ENCODE measurements around the gene AIPL1.

DNA sequence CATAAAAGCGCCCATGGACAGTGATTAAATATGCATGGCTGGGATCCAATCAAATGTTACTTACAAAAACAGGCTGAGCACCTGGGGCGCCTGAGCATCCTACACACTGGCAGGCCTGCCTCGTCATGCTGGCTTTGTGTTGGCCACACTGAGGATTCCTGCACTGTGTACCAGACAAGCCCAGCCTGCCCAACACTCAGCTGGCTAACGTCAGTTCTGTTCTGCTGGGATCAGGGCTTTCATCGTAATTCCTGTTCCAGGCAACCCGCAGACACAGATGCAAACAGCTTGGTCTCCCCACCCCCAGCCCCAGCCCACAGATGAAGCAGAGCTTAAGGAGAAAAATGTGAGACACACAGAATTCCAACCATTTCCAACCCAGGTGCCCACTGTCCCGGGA lies 40.0 kb upstream of the AIPL1 start:
- TF ChIP-seq, protein P1, sequence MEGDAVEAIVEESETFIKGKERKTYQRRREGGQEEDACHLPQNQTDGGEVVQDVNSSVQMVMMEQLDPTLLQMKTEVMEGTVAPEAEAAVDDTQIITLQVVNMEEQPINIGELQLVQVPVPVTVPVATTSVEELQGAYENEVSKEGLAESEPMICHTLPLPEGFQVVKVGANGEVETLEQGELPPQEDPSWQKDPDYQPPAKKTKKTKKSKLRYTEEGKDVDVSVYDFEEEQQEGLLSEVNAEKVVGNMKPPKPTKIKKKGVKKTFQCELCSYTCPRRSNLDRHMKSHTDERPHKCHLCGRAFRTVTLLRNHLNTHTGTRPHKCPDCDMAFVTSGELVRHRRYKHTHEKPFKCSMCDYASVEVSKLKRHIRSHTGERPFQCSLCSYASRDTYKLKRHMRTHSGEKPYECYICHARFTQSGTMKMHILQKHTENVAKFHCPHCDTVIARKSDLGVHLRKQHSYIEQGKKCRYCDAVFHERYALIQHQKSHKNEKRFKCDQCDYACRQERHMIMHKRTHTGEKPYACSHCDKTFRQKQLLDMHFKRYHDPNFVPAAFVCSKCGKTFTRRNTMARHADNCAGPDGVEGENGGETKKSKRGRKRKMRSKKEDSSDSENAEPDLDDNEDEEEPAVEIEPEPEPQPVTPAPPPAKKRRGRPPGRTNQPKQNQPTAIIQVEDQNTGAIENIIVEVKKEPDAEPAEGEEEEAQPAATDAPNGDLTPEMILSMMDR (IDR thresholded peaks at IDR 0.05; ENCODE audit: poor library complexity), result no peak
- TF ChIP-seq EZH2 (IDR thresholded peaks at IDR 0.05; ENCODE audit: borderline replicate concordance) (no peak), EZH2phosphoT487 (IDR thresholded peaks at IDR 0.05; ENCODE audit: low read depth, severe bottlenecking, unreplicated experiment) (no peak)
